Activated CD4-positive, alpha-beta T cell treated with anti-CD3 and anti-CD28 coated beads, Interleukin-2, amount 50 U/mL, for 24 hours (primary cell): ENCODE measurements around the gene TAC3.
A peak's percentile ranks its signal among the peaks of the same experiment; 100 is the strongest.
"Not testable (repeated sequence)": the region's sequence is repeated elsewhere in the genome, so short reads cannot be mapped to it uniquely, and the experiment has no call there.

Source experiments
- DNase-seq, 2 donors: peaks; one replicate each; pipeline ENCODE4 v3.0.0-alpha.2; 2020; ENCODE audit warnings: low read depth in 1 of 2, low spot score in 1 of 2

The TAC3 gene

DNA sequence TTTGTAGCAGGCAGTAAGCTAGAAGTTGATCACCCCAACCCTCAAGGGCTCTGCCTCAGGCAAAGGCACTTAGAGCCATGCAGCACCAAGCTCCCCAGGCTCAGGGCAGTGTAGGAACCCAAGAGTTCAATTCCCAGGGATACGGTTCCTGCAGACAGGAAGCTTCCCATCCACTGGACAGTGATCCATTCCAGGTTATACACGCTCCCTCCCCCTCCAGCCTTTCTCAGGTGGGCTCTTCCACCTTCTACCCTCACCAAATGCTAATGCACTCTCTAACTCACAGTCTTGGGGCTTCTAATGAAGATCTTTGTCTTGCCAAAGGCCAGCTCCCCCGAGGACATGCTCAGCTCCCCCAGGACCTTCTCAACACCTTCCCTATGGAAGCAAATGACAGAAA, 20.9 kb upstream of the TAC3 start:
- no peak for DNase-seq

DNA sequence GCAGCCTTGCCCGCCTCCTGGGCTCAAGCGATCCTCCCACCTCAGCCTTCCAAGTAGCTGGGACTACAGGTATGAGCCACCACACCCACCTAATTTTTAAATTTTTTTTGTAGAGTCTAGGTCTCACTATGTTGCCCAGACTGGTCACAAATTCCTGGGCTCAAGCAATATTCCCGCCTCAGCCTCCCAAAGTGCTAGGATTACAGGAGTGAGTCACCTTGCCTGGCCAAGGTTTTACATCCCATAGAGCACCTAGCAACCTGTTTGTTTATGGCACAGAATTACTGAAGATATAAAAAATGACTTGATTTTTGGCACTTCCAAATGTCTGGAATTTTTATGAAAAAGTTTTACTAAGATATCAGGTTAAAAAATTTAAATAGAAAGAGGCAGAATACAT, 17.1 kb upstream of the TAC3 start:
- no peak for DNase-seq

DNA sequence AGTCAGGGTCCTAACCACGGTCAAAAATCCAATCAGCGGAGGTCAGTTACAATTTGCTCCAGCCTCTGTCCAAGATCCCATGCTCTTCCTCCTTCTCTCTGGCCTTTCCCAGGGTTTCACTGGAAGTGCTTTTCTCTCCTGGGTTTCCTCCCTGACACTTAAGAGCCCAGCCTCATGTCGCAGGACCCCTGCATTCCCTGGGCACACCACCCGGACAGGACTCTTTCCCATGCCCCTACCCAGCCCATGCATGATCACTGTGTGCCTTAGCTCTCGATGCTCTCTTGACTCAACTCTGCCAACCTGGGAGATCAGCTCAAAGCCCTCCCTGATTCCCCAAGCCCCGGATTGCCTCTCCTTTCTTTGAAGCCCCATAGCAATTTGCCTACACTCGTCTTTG, 15.5 kb upstream of the TAC3 start:
- no peak for DNase-seq

DNA sequence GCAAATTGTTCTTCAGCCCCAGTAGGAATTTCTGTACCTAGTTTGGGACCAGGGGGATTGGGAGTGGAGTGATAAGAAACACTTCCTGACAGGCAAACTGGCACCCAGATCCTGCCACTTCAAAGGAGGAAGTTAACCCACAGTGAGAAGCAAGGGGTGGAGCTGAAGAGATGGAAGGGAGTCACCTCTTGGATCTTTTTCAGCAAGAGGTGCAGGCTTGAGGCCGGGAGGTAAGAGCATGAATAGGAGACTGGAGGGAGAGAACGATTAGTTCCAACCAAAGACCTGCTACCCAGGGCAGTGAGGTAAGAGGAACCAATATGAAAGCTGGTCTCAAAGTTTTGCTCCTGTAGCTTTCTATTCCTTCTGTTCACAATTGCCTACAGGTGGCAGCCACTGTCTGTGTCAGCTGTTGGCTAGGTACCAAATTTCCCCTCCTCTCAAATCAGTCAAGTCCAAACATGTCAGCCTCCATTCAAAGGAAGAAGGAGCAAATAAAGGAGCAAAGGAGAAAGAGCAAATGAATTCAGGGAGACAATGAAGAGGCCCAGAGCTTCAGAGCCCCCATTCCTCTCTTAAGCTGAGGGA, 14.9 kb upstream of the TAC3 start:
- DNase-seq, result no peak

DNA sequence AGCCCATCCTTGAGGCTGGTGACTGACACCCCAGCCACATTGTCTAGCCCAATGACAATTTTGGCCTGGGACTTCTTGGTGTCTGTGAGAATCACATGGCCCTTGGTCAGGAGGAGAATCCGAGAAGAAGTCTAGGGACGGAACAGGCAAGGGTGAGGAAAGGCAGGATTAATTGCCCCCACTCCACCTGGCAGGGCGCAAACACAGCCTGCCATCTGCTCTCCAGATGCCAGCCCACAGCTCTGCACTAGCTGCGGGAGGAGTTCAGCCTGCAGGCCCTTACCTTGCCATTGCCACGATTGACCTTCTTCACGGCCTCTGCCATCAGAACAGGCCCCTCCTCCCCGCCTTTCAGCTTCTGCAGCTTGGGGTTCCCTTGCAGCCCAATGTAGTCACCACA, 13.1 kb upstream of the TAC3 start:
- DNase-seq, result no peak

DNA sequence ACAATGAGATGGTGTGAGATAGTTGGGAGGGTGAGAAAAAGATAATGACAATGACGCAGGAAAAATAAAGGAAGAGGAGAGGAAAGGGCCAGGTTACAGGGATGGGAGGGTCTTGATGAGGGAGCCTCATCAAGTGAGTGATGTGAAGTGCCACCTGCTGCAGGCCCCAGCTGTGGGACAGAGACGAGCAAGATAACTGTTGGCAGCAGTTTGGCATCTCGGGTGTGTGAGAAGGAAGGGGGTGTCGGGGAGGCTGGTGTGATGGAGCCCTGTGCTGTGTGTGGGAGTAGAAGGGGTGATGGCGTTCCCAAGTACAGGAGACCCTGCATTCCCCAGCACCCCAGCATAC, 11.4 kb upstream of the TAC3 start:
- no peak for DNase-seq

DNA sequence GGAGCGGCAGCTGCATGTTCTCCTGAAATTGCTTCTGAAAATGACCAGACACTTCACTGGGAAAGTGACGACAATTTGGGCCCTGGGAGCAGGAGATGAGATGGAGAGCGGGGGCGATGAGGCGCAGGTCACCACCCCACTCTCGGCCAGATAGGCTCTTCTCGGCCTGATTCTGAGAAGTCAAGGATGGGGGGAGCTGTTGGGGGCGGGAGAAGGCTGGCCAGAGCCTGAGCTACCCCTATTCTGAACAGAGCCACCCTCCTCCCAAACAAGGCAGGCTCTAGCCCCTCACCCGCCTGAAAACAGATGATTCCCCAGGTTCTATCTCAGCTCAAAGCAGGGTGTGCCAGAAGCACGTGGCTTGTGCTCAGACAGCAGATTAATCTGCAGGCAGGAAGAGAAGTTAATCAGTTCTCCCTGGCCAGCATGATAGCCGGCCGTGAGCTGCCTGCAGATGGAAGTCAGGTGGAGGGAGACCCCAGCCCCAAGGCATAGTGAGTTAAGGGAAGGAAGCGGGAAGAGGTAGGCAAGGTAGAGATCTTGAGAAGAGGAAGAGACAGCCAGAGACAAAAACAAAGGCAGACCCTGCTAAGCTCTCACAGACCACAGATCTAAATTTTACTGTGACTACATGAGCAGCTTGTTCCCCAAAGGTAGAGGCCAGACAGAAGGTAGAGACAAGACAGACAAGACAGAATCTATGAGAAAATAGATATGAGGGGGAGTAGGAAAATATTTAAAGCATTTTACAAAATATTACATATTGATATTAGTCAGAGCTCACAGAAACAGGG, 10.9 kb upstream of the TAC3 start:
- DNase-seq, result no peak

DNA sequence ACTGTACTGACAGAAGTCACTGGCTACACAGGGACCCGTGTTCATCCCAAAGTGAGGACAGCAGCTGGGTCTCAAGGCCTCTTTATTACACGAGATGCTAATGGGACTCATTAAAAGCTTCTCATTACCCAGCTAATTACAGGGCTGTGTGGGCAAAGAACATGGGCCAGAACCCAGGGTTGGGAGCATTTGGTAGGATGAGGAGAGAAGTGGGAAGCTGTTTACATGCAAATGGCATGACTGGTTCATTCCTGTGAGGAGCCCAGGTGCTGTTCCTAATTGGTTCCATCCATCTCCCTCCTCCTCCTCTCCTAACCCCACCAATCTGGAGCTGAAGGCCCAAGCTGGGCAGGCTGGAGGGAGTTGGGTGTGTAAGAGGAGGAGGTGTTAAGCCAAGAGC, 8.9 kb upstream of the TAC3 start:
- DNase-seq, result no peak

DNA sequence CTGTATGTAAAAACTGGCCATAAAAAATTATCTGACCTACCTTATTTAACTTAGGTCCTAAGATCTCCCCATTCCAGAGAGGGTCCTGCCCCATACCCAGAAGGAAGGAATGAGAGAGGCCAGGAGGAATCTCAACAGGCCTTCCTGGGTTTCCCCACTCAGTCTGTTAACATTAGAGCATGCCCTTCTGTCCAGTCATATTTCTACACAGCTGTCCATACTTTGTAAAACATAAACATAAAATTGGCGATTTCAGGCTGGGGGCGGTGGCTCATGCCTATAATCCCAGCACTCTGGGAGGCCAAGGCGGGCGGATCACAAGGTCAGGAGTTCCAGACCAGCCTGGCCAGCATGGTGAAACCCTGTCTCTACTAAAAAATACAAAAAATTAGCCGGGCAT, 6.0 kb upstream of the TAC3 start:
- not testable (repeated sequence) for DNase-seq

DNA sequence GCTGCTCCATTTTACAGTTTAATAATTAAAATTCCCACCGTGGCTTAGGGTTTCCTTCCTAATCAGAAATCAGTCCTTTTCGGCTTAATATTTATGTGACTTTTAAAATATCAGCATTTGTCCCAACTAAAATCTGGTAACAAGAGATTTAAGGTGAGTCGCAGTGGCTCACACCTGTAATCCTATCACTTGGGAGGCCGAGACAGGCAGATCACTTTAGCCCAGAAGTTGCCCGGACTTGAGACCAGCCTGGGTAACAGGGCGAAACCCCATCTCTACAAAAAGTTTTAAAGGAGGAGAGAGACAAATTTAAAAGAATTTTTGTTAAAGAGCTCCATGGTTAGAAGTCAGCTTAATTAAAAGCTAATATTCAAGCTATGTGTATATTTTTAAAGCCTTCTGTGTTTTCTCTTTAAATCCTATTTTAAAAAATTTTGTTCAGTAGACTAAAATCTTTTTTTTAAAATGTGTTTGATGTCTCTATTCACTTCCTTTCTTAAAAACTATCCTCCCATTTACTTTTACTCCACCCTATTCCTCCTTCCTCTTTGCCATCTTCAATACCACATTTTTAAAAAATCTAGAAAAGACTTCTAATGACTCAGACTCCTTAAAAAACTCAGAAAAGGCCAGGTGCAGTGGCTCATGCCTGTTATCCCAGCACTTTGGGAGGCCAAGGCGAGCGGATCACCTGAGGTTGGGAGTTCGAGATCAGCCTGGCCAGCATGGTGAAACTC, 3.8 kb upstream of the TAC3 start:
- DNase-seq, result no peak

DNA sequence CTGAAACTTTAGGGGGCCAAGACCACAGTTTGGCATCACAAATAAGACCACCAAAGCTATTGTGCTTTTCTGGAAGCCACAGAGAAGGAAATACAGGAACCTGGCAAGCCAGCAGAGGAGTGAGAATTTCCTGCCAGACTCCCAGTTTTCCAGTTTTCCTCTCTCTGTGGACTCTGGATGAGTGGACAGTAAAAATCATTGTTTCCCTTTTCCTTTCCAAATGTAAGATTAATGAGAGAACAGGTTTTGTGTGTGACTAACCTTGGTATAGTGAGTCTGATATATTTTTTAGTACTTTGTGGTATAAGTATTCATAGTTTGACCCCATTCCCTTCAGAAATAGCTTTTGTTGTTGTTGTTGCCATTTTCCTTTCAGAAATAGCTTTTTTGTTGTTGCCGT, 2.6 kb upstream of the TAC3 start:
- DNase-seq, result no peak

DNA sequence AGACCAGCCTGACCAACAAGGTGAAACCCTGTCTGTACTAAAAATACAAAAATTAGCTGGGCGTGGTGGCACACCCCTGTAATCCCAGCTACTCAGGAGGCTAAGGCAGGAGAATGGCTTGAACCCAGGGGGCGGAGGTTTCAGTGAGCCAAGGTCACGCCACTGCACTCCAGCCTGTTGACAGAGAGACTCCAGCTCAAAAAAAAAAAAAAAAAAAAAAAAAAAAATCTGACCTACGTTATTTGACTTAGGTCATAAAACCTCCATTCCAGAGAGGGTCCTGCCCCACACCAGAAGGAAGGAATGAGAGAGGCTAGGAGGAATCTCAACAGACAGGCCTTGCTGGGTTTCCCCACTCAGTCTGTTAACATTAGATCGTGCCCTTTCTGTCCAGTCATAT, 2.0 kb upstream of the TAC3 start:
- not testable (repeated sequence) for DNase-seq

DNA sequence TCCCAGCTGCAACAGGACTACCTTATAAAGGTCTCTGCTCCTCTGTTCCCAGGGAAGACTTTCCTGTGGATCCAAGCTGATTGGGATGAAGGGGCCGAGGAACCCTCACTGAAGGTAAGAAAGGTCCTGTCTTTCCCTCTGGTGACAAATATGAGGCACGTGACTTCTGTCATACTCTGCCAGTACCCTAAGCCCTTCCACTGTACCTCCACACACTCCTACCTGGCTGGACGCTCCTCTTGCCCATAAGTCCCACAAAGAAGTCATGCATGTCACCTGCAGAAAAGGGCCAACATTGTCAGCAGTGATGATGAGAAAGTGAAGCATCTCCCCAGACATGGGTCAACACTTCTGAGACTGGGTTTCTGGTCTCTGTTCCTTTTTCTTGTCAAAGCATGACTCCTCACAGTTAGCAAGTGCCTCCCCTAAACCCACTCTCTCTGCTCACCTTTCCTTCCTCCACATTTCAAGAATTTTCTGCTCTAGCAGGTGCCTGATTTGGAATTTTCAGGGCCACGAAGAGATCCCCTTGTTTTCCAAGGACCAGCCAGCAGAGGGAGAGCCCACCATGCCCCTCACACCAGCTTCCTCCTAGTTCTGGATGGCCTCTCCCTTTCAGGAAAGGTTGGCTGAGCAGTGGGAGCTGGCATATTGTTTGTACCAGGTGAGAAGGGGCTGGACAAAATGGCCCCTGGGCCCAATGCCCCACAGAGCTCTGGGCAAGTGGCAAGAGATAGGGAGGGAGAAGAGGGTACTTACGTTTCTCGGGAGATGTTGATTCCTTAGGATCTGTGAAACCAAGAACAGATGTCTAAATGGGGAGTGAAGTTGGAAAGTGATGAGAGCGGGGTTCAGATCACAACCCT, 3.5 kb downstream of the TAC3 start:
- no peak for DNase-seq

DNA sequence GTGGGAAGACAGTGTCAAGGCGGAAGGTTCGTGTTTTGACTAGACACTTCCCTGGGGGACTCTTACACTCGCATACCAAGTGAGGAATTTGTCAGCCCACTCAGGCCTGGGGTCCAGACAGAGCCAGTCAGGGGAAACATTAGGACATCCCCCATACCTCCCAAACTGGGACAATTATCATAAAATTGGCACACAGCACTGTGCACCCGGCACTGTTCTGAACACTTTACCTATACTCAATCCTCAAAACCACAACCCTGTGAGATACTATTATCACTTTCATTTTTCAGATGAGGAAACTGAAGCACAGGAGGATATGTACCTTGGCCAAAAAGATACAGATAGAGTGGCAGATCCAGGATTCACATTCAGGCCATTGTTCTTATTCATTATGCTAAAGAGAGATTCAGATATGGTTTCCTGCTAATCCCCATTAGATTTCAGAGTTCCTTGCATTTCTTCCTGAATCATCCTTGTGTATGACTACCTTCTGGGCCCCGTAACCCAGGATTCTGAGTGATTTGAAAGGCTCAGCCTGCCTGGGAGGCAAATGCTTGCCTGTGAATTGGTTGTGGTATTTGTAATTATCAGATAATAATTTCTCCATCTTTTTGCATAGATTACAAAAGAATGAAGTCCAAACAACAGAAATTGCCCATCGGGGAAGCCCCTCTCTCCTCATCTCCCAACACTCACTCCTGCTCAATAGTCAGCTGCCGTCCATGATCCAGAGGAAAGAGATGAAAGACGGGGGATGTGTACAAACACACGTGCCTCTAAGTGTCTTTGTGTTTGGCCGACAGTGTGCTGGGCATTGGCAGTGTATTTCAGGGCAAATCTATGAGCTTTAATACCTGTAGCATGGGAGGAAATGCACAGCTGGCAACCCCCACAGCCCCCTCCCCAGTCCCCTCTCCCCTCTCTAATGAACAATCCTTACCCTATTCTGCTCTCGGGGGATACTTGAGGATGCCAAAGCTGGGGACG, 4.6 kb downstream of the TAC3 start:
- peak in 1 of 2 donors; percentile 11 for DNase-seq

DNA sequence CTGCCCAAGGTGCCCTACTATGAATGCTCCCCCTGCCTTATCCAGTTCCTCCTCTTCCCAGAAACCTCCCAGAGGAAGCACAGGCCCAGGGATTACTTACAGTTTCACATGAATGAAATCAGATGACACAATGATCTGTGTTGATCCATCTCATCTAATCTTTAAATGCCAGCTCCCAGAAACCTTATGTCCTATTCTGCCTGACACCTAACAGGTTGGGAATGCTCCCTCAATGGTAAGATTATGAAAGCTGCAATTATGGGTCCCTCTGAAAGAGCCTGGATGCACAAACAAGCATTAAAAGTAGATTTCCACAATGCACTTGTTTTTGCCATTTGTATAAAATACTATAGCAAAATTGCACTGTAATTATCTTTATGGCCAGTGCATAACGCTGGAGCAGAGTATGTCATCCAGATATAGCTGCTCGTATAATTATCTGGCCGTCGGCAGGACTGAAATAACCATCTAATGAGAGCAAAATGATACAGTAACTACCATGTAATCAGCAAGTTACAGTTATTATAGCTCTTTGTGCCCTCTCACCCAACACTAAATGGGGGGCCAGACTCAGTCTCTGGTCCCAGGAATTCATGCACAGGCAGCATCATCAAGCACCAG, 5.6 kb downstream of the TAC3 start:
- no peak for DNase-seq

DNA sequence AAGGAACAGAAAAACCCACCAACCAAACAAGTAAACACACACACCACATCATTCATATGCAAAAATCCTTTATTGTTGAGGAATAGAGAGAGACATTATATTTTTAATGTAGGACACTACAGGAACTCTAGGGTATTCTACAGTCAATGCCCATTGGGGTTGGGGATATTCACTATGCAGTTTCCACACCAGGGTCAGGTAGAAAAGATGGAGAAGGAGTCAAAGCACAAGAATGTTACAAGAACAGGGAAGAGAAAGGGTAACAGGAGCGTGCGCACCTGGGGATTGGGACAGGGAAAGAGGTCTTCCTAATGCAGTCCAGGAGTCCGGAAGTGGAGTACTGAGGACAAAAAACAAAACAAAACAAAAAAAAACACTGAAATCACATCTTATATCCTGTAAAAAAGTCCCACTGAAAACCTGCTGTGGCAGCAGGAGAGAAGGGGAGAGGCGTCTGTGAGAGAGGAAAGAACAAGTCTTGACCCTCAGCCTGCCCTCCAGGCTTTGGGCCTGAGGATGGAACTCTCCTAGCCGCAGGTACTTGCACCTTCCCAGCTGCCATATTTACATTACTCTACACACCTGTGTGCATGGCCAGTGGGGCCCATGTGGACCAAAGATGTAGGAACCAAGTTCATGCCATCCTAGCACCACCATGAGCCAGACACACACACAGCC, 6.2 kb downstream of the TAC3 start:
- DNase-seq, result no peak

DNA sequence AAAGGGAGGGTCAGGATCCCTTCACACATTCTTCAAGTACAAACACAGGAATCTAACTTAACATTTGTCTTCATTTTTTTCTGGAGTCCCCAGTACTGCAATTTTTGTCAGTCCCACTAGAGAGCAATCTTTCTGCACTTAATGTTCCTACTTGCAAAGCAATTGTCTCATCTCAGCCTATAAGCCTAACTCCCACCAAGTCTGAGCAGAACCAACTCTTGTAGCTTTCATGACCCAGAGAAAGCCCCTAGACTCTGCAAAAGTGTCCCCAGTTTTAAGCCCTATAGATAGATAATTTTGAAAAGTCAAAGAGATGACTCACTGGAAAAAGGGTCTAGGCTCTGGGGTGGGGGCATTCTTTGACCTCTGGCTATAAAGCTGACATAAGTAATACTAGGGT, 8.2 kb downstream of the TAC3 start:
- DNase-seq, result no peak

DNA sequence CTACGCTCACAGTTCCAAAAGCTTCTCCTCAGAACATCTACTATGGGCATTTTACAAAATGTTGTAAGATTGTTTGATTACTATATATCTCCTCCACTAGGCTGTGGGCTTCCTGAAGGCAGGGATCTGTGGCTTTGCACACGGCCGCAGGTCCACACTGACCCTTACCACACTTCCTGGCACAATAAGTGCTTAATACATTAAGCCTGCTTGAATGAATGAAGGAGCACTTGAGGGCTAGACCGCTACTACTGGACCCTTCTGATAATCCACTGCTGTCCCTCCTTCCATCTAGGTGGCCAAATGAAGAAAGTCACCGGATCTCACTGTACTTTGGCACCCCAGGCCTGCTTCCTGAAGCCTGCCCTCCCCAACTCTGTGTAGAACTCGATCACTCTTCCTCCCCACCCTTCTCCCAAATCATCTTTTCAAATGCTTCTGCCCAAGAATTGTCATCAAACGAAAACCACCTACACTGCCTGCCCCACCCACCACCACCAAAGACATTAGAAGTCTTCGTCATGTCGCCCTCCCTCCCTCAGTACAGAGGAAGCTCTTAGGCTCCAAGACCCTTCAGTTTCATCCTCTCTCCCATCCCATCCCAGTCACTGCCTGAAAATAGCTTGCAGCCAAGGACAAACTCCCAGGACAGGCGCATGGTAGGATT, 9.4 kb downstream of the TAC3 start:
- DNase-seq, result no peak
